A549 (cell line): ENCODE results near the gene UGT1A7.

Source experiments
- ESRRA ChIP-seq: fragments of 150-350 bp; IDR thresholded peaks from 2 replicates; pipeline ENCODE4 v1.6.1; 2014; ENCODE audit warnings: mild to moderate bottlenecking, low read length, borderline replicate concordance
- NFE2L2 ChIP-seq: fragments of 150-350 bp; conservative IDR thresholded peaks from 2 replicates; pipeline ENCODE4 v1.6.1; 2014; ENCODE audit warnings: low read length
- RAD21 ChIP-seq, 2 experiments: fragments of >200 bp in 1 of 2; sonication (Bioruptor Twin) in 1 of 2; formaldehyde crosslinking in 1 of 2; IDR thresholded peaks in 1 of 2; conservative IDR thresholded peaks in 1 of 2; 2 replicates in 1 of 2; 3 replicates in 1 of 2; pipeline ENCODE4 v1.6.1; 2012 to 2018; ENCODE audit warnings: inconsistent platforms in 1 of 2

DNA sequence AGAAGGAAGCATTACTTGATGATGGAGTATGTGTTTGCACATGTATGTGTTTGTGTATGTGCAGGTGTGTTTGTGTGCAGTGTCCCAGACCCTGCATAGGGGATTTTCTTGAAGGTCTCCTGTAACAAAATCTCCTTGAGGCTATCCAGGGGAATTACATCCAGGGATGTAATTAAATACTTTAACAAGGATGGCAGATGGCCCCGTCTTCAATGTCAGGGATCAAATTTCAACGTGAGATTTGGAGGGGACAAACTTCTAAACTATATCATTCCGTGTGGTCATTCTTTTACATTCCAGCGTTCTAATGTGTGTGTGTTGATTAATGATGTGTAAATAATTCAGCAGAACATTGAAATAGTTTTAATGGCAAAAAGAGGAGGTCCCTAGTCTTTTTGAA is 6.7 kb upstream of the UGT1A7 start:
- TF ChIP-seq ESRRA (no peak), RAD21 (conservative IDR thresholded peaks at IDR 0.05 in 1 of 2, IDR thresholded peaks at IDR 0.05 in 1 of 2) (no peak), NFE2L2 (no peak)
